Type B pancreatic cell (in vitro differentiated cells): ENCODE data around the gene EIF2AK3. TPM values are rescaled to one million over a fixed set of nuclear protein-coding genes. Genes with fewer than 3 reads are reported as not detected.

Experiments used
- DNase-seq: peaks from one replicate; pipeline ENCODE4 v3.0.0; 2021; ENCODE audit warnings: mixed read lengths; ENCODE audit not compliant: unreplicated experiment; ENCODE audit errors: extremely low spot score
- H3K27ac Mint-ChIP-seq: 2 replicates; pipeline ENCODE4 v1.8.0; 2021; ENCODE audit warnings: mild to moderate bottlenecking, mixed read lengths
- H3K27me3 Mint-ChIP-seq: 2 replicates; pipeline ENCODE4 v1.8.0; 2021; ENCODE audit warnings: mixed read lengths
- H3K36me3 Mint-ChIP-seq: 2 replicates; pipeline ENCODE4 v1.8.0; 2021; ENCODE audit warnings: mixed read lengths
- H3K4me1 Mint-ChIP-seq: one replicate; pipeline ENCODE4 v1.8.0; 2021; ENCODE audit warnings: mixed read lengths; ENCODE audit not compliant: unreplicated experiment
- H3K4me3 Mint-ChIP-seq: 2 replicates; pipeline ENCODE4 v1.8.0; 2021; ENCODE audit warnings: mild to moderate bottlenecking, mixed read lengths
- H3K9me3 Mint-ChIP-seq: 2 replicates; pipeline ENCODE4 v1.8.0; 2021; ENCODE audit warnings: mixed read lengths
- total RNA-seq: library from RNA; stranded (reverse); gene quantifications from 2 replicates; pipeline ENCODE4 v1.2.1, GENCODE V29; 2021; ENCODE audit warnings: low replicate concordance
- TF ChIP-seq, protein P1 (sequence below): fragments of 200-600 bp; sonication (generic); conservative IDR thresholded peaks from 2 replicates; pipeline ENCODE4 v1.5.0; 2021; ENCODE audit warnings: antibody characterized with exemption, mild to moderate bottlenecking

The EIF2AK3 gene
- total RNA-seq, 1 donor from 2014 or later: 22.9 TPM

DNA sequence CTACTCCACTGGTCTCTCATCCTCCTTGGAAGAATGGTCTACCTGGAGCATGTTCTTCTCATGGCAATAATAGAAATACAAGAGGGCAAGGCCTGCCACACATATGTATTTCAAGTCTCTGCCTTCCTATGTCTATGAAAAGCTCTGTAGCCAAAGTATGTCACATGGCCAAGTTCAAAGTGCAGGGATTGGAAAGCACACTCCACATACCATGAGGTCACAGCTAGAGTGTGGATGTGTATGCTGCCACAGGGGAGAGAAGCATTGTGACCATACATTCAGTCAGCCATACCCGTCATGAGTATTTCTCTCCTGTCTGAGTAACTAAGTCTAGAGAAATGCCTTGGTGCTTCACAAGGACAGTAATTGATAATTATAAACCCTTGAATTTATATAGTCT lies 8.8 kb upstream of the EIF2AK3 start:
- no peak for DNase-seq
- TF ChIP-seq, protein P1, sequence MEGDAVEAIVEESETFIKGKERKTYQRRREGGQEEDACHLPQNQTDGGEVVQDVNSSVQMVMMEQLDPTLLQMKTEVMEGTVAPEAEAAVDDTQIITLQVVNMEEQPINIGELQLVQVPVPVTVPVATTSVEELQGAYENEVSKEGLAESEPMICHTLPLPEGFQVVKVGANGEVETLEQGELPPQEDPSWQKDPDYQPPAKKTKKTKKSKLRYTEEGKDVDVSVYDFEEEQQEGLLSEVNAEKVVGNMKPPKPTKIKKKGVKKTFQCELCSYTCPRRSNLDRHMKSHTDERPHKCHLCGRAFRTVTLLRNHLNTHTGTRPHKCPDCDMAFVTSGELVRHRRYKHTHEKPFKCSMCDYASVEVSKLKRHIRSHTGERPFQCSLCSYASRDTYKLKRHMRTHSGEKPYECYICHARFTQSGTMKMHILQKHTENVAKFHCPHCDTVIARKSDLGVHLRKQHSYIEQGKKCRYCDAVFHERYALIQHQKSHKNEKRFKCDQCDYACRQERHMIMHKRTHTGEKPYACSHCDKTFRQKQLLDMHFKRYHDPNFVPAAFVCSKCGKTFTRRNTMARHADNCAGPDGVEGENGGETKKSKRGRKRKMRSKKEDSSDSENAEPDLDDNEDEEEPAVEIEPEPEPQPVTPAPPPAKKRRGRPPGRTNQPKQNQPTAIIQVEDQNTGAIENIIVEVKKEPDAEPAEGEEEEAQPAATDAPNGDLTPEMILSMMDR: no peak

DNA sequence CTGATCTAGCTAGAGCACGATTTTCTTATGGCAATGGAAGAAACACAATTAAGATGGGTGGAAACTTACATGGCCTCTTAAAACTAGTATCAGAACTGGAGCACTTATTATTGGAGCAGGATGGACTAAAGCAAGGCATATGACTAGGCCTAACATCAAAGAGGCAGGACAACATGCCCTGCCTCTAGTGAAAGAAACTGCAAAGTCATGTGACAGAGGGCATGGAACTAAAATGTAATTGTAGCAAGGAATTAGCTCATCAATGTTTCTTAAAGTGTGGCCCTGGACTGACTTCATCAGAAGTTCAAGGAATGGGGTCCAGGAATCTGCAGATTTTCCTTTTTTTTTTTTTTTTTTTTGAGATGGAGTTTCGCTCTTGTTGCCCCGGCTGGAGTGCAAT lies 5.3 kb upstream of the EIF2AK3 start:
- Mint-ChIP-seq H3K4me3 (no peak overlapping the region), H3K27ac (no peak overlapping the region), H3K9me3 (no peaks in the 10 kb centered on the region), H3K4me1 (peaks cover 5% of the 10 kb centered on the region), H3K36me3 (no peaks in the 10 kb centered on the region), H3K27me3 (no peaks in the 10 kb centered on the region)
- no peak for DNase-seq
- TF ChIP-seq, protein P1: no peak

More for the DNA sequence above, 8.8 kb upstream of the EIF2AK3 start:
- Mint-ChIP-seq H3K4me3 (no peak overlapping the region), H3K36me3 (no peaks in the 10 kb centered on the region), H3K4me1 (peaks cover 8% of the 10 kb centered on the region), H3K27ac (no peak overlapping the region), H3K27me3 (no peaks in the 10 kb centered on the region), H3K9me3 (no peaks in the 10 kb centered on the region)

GRCh38 chr2:88628571-88628939 lies 1.3 kb upstream of the EIF2AK3 start:
- Mint-ChIP-seq H3K27me3 (no peaks in the 10 kb centered on the region), H3K4me1 (peaks cover 4% of the 10 kb centered on the region), H3K27ac (no peak overlapping the region), H3K9me3 (no peaks in the 10 kb centered on the region), H3K36me3 (no peaks in the 10 kb centered on the region), H3K4me3 (no peak overlapping the region)
- TF ChIP-seq, protein P1: no peak
- no peak for DNase-seq

DNA sequence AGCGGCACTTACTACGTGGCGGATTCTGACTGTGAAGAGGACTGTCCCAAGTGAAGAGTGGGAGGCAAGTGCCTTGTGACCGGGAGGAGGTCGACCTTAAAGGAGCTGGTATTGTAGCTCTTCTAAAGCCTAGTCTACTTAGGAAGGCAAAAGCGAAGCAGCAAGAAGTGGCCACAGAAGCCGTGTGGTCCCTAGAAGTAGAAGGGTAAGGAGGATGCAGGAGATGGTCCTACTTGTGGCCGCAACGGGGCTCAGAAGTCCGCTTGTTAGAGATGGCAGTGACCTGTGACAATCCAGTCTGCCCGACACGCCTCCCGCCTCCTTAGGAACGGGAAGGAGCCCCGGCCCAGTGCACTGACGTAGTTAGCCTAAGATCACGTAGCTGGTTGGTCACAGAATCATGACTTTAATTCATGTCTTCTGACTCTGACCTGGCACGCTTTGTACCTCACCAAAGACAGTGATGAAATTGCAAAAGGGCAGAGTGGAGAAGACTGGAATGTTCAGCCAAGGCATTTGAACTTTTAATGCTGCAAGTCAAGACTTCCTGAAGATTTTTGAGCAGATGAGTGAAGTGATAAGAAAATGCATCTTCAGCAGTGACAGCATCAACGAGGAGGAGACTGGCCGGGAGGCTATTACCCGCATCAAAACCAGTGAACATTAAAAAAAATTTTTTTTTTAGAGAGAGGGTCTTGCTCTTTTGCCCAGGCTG lies 749 bp upstream of the EIF2AK3 start:
- Mint-ChIP-seq H3K9me3 (no peaks in the 10 kb centered on the region), H3K27ac (no peak overlapping the region), H3K27me3 (no peaks in the 10 kb centered on the region), H3K36me3 (no peaks in the 10 kb centered on the region), H3K4me3 (no peak overlapping the region), H3K4me1 (peaks cover 4% of the 10 kb centered on the region)
- DNase-seq: peak; percentile 75
- TF ChIP-seq, protein P1: no peak

- Mint-ChIP-seq H3K4me3 (peak overlapping the region; percentile 94), H3K27ac (peak overlapping the region; percentile 88), H3K4me1 (peaks cover 4% of the 10 kb centered on the region), H3K36me3 (no peaks in the 10 kb centered on the region), H3K27me3 (no peaks in the 10 kb centered on the region), H3K9me3 (no peaks in the 10 kb centered on the region)
- no peak for DNase-seq
- TF ChIP-seq, protein P1: no peak
These were observed 851 bp downstream of the EIF2AK3 start for GRCh38 chr2:88626171-88627054.
